Stimulated activated CD8-positive, alpha-beta memory T cell treated with anti-CD3 and anti-CD28 coated beads, Interleukin-12 subunit alpha, Interleukin-12 subunit beta, amount 100 ng/mL, for 1 hour (primary cell): Measurements from ENCODE around the gene STX7.

ENCODE experiments used
- DNase-seq: peaks from one replicate; pipeline ENCODE4 v3.0.0-alpha.2; 2020; ENCODE audit warnings: low read depth

Gene STX7

DNA sequence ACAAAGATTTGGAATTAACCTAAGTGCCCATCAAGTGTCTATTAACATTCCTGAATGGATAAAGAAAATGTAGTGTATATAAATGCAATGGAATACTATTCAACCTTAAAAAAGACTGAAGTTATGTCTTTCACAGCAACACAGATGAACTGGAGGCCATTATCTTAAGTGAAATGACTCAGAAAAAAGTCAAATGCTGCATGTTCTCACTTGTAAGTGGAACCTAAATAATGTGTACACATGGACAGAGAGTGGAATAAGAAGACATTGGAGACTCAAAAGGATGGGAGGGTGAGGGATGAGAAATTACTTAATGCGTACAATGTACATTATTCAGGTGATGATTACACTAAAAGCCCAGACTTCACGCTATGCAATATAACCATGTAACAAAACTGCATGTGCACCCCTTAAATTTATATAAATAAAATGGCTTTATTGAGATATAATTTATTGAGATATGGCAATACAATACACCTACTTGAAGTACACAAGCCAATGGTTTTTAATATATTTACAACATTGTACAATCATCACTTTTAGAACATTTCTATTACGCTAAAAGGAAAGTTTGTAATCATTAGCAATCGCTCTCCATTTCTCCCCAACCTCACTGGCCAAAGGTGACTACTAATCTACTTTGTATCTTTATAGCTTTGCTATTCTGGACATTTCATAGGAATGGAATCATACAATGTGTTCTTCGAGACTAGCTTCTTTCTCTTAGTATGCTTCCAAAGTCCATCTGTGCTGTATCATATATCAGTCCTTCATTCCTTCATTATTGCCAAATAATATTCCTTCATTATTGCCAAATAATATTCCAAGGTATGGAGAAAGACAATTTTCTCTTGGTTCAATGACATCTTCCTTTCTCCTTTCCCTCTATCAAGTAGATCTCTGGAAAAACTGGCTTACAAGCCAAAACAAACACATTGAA, 5.8 kb downstream of the STX7 start:
- DNase-seq: no peak

DNA sequence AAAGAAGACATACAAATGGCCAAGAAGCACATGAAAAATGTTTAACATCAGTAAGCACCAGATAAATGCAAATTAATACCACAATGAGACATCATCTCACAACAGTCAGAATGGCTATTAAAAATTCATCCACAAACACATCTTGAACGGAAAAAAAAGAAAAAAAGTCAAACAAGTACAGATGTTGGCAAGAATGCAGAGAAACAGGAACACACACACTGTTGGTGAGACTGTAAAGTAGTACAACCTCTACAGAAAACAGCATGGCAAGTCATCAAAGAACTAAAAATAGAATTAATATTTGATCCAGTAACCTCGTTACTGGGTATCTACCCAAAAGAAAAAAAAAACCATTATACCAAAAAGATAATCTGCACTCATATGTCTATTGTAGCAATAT, 6.5 kb downstream of the STX7 start:
- DNase-seq: no peak

DNA sequence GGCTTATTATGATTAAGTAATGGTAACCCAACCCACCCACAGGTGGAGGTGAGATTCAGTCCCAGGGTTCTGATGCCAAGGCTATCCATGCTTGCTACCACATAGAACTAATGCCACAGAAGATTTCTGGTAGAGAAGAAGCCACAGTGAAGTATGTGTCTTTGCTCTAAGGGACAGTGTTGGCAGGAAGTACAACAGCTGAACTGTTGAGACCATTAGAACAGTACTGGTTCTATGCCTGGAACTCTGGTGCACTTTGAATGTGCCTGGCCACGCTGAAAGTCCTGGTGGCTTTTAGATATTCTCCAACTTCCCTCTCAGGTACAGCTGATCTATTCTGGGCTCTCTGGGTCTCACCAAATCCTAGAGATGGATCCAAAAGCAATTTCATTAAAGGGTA, 7.8 kb downstream of the STX7 start:
- DNase-seq: no peak

DNA sequence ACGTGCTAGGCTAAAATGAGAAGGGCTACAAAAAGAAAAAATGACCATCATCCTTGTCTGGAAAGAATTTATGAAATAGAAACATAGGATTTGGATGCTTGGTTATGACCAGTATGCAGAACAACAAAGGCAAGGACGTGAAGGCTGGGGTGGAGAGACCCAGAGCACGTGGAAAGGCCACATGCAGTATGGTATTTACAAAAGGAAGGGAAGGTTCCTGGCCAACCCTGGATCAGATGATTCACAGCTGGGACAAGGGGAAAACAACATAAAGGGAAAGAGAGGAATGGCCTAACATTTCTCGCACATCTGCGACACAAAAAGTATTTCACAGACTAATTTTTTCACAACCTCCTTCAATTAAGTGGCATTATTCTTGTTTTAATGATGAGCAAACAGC, 8.2 kb downstream of the STX7 start:
- no peak for DNase-seq

DNA sequence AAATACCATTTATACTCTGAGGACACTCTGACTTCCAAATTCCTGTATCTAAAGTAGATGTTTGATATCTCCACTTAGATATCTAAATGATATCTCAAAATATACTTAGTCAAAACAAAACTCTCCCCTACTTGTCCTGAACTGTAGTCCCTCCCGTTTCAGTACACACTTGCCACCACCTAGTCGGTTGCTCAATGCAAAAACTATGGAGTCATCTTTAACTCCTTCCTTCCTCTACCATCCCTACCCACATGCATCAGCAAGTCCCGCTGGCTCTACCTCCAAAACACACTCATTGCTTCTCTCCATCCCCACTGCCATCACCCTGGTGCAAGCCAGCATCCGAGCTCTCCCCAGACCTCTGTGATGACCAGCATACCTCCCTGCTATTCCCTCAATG, 13.2 kb downstream of the STX7 start:
- DNase-seq: no peak

DNA sequence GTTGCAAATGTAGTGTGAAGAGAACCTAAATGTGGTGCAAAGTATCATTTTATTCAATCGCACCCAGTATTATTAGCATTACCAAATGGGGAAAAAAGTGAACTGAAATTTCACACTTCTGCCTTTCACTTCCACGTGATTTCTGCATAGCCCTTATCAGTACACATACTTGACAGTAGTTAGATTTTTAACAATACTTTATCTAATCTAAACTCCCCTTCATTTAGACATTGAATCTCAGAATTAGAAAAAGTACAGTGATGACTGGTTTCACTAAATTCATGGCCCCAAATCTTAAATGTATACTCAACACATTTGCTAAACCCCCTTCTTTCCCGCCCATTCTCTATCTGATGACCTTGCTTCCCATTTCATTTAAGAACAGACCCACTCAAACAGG, 14.3 kb downstream of the STX7 start:
- DNase-seq: no peak

DNA sequence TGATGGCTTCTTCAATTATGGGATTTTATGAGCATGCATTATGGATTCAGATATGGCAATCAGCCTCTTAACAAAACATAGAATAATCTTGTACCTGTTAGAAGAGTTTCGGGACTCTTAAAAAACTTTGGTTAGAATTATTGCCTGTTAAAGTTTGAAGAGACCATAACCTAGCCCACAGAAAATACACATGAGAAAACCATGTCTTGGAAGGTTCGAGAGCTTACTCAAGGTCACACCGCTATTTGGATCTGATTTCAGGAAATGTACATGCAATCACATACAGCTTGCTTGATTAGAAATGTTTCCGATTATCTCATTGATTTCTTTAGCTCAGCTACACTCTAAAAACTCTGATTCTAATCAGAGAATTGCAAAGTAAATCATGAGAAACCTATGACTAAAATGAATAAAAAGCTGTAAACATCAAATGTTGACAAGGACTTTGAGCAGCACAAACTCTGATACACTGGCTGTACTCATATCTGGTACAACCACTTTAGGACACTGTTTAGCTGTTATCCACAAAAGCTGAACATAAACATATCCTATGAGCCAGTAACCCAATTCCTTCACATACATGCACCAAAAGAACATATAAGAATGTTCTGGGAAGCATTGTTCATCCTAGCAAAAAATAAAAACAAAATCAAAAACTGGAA, 16.3 kb downstream of the STX7 start:
- no peak for DNase-seq

DNA sequence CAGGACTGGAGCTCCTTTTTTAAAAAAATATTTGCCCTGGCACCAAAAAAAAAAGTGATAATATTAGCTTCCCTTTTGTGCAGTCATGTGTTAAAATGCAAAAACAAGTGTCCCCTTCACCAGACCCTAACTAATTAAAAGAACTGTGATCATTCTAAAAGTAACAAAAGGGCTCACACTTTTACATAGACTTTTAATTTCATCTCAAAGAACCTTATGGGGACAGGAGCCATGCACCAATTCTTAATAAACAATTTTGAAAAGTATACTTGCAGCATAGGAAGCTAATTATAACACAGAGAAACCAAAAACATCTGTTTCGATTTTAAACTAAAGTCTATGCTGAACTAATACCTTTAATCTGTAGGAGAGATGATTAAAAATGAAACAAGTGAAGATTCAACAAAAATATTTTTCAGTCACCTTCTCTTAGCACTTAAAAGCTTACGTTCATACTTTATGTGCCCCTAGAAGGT, 17.3 kb downstream of the STX7 start:
- no peak for DNase-seq

DNA sequence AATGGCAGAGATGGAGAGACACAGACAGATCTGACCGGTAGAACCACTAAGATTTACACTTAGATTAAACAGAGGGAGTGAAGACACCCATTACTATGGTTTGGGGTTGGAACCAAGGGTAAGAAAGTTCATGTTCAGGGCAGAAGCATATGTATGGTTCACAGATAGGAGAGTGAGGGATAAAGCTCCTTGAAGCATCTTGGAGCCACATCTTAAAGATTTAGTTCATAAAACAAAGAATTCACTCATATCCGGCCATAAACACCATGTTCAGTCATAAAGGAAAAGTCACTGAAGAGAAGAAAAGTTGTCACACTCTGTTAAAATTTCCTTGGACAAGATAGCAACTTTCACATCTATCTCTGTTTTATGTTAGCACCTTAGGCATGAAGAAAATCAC, 18.0 kb downstream of the STX7 start:
- DNase-seq: no peak

DNA sequence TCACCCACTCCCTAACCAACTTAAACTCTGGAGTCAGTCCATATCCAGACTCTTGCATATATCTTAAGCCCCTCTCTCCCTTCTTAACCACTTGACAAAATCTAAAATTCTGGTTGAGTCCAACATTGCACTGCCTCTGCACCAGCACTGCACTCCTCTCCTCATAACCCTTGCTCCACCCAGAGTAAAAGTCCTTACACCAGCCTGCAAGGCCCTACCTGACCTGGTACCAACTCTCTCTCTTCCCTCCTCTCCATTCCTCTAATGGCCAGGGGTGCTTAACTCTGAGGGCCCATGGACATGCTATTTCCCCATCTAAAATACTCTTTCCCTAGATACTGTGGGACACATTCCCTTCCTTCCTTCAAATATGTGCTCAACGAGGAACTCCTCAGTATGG, 21.0 kb downstream of the STX7 start:
- no peak for DNase-seq

DNA sequence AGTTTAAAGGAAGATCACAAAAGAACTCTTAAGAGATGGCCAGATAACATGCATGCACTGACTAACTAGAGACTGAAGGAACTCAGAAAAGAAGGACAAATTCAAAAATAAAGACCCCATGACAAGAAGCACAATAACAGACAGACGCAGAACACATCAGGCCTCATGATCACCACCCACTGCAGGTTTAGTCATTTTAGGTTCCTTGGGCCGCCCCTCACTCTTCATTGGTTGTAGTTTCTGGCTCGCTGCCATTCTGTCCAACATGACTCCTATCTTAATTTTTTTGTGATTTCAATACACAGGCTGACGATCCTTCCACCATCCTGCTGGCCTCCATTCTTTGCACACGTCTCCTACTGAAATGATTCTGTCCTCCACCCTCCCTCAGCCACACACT, 21.6 kb downstream of the STX7 start:
- no peak for DNase-seq

DNA sequence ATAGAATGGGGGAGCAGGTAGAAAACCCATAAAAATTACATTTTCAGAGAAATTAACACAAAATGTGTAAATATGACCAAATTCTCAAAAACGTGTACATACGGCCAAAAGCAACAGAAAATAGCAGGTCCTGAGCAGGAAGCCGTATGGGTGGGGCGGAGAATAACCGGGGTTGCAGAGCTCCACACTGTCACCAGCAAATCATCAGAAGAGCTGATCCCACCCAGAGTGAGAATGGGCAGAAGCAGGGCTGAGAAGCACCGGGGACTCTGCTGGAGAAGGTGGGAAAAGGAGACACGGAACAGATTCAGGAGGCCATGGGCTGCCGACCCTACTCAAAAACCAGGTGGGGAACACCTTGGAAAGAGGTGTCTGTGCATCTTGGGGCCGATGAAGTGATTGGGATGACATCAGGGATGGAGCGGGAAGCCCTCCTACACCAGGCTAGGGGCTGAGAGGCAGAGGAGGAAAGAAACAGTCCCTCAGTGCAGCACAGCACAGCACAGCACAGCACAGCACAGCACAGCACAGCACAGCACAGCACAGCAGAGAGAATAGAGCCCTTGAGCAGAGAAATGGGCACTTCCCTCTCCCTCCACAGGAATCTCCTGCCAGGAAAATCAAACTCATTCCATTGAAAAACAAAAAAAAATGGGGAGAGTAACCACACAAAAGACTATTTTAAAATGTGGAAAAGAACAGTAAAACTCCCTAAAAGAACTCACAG, 22.3 kb downstream of the STX7 start:
- no peak for DNase-seq

DNA sequence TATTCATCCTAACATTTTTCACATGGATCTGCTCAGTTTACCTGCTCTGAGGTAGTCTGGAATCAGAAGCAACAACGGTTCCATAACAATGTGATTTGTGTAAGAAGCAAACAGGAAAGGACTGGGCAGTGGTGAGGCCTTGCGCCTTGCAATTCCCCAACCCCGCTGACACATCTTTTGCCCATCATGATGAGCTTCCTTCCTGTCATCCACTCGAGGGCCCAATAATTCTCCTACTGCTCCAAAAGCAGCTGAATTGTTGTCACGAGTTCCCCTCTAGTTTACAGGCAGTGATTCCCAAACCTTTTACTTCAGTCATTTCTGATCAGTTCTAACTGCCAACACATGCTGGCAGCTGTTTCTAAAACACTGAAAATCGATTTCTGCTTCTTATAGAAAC, 22.9 kb downstream of the STX7 start:
- no peak for DNase-seq

DNA sequence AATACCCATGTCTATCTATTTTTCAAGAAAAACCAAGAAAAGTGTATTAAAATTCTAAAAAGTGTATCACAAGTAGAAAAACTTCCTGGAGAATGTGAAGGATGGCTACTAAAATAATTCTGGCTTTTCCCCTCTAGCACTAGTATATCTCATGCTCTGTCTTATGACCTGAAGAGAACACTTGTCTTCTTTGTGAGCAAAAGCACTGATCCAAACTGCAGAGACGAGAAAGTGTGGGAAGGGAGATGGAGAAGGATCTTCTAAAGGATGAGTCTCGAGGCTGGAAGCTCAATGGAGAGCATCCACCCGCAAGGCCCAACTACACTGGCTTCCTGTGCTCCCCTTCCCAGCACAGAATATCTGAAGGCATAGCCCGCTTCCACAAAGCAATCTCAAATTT, 23.5 kb downstream of the STX7 start:
- DNase-seq: no peak

DNA sequence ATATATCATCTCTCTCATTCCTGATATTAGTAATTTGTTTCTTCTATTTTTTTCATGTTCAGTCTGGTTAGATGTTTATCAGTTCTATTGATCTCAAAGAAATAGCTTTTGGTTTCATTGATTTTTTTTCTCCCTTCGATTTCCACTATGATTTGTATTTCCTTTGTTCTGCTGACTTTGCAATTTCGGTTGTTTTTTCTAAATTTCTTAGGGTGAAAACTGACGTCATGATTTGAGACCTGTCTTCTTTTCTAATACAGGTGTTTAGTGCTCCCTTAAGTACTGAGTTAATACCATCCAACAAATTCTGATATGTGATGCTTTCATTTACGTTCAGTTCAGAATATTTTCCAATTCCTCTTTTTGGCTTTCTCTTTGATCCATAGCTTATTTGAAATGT, 25.2 kb downstream of the STX7 start:
- DNase-seq: no peak

DNA sequence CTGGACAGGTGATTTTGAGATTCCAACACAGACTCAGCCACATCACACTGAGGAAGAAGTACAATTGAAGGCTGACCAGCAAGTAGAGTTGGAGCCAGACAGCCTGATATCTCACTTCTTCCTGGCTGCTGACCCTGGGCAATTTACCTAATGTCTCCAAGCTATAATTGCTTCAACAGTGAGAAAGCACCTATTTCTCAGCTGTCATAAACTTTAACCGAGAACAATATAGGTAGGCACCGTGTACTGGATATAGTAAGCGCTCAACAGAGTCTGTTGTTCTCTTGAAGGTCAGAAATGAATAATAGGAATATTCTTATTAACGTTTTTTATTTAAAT, 28.3 kb downstream of the STX7 start:
- DNase-seq: no peak

DNA sequence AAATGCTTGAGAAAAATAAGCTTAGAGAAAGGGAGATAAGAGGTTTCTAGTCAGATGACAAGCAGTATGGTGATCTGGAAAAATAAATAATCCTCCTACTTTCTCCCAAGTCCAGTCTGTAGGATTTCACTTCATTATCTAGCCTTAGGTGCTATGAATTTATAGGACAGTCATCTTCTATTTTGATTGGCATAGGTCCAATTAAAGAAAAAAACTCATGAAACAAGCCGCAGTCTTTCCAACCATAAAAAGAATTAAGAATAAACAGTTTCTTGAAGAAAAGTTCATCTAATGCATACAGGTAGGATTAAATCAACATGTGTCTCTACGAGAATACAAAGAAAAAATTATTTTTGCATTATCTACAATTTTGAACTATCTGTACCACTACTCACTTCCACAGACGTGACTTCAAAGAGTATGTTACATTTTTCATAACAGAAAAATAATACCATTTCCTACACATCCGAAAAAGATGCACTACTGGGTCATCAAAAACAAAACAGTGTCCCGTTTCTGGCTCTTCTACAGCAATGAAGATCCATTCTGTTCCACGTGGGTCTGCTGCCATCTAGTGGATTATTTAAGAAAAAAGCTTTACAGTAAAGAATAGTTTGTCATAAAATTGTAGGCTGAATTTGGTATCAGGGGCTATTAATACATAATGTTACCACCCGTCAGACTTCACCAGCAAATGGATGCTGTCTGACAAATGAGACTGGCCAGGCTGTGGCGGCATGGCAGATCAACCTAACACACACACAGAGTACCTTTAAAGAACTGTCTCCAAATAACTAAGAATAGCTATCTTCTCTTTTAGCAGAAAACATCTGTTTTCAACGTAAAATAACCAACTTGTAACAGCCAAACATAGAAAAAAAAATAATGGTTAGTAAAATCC, 28.9 kb downstream of the STX7 start:
- DNase-seq: peak; percentile 25

DNA sequence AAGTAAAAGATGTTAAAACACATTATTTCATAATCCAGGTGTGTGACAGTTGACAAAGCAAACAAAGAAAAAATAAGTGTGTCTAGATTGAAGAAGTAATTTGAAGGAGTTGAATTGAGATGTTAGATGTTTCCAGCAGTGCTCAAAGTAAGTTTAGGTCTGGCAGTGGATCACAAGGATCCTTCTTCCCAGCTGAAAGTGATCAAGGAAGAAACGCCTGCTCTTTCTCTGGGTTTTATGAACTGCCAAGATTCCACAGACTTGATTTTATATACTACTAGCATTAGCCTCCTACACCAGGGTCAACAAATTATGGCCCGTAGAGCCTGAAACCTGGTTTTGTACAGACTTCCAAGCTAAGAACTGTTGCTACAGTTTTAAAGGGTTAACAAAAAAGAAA, 30.3 kb downstream of the STX7 start:
- DNase-seq: no peak

DNA sequence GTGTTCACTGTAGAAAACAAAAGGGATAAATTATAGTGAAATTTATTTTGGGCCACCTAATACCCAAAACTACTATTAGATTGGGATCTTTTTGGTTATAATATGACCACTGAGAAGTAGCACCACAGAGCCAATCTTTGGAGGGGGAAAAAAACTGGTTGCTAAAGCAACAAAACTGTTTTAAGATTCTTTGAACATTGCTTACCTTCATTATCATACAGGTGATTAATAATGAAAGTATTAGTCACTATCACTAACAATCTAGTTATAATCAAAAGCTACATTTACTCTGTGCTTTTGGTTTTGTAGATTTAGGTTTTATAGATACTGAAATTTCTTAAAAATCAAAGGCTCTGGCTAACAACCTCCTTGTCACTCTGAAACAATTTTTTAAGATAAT, 31.7 kb downstream of the STX7 start:
- DNase-seq: no peak

DNA sequence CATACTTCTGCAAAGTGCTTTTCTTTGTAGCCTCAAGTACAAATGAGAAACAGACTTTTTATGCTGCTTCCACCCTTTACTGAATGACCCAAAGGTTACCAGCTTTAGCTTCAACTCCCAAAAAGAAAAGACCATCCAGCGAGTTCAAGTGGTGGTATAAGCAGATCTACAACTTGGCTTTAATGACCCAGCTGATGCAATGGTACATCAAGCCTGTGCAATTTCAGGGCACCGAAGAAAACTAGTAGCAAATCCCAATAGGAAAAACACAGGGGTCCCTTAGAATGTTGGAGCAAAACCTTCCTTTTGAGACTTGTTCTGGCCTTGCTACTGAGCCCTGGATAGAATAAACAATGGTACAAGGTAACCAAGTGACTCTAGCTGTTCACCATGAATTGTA, 33.8 kb downstream of the STX7 start:
- DNase-seq: no peak

DNA sequence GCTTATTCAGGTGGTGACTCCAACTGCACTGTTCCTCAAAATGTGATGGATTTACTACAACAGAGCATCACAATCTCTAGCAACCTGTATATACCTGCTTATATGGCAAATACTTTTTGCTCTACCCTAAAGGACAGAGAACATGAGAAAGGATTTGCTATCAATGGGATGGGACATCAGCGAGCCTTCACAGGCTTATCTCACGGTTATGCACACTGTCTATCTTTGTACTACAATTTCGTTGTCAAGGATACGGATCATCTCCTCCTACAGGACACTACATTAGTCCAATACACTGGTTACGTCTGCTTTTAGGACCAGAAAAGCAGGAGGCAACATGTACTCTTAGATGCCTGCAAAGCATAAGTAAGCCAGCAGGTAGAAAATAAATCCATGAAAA, 34.2 kb downstream of the STX7 start:
- DNase-seq: no peak

DNA sequence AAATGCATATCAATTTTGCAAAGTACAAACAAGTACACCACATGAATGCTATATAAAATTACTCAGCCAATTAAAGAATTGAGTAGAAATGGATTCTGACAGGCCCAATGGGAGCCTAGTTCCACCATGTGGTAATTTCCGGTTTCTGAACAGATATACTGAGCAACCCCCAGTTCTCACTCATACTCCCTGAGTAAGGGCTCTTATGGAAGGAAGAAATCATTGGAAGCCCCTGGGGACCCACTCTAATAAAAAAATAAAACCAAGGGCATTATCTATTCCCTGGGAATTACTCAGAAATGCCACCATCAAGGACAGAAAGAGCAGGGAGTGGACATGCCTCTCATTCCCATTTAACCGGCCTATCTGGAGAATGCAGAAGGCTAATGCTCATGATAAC, 34.6 kb downstream of the STX7 start:
- DNase-seq: no peak
